HUES48 (cell line): ENCODE measurements around the gene IDH3G.

ENCODE experiments used
- H3K27ac ChIP-seq: one replicate; pipeline ENCODE4 v1.7.0; 2013; ENCODE audit warnings: low read depth, low read length, inconsistent platforms
- H3K27me3 ChIP-seq: 2 replicates; pipeline ENCODE4 v1.6.1; 2013; ENCODE audit warnings: mild to moderate bottlenecking, low read length; ENCODE audit not compliant: control insufficient read depth, insufficient read depth
- H3K36me3 ChIP-seq: 2 replicates; pipeline ENCODE4 v1.6.1; 2013; ENCODE audit warnings: low read length; ENCODE audit not compliant: control insufficient read depth, insufficient read depth
- H3K4me1 ChIP-seq: 2 replicates; pipeline ENCODE4 v1.6.1; 2013; ENCODE audit warnings: mild to moderate bottlenecking, low read length; ENCODE audit not compliant: control insufficient read depth, insufficient read depth
- H3K4me3 ChIP-seq: 2 replicates; pipeline ENCODE4 v1.5.1; 2013; ENCODE audit warnings: mild to moderate bottlenecking, low read depth, low read length
- H3K9ac ChIP-seq: 2 replicates; pipeline ENCODE4 v1.6.1; 2013; ENCODE audit warnings: mild to moderate bottlenecking, low read depth, low read length, moderate library complexity
- H3K9me3 ChIP-seq: 2 replicates; pipeline ENCODE4 v1.6.1; 2013; ENCODE audit warnings: low read length; ENCODE audit not compliant: control insufficient read depth, insufficient read depth

Gene IDH3G

GRCh38 chrX:153736871-153737441 lies 57.2 kb downstream of the IDH3G start:
- Histone ChIP-seq H3K4me3 (no peak overlapping the region), H3K36me3 (no peaks in the 10 kb centered on the region), H3K9ac (no peak overlapping the region), H3K27ac (no peak overlapping the region), H3K9me3 (peaks cover 36% of the 10 kb centered on the region), H3K4me1 (no peaks in the 10 kb centered on the region), H3K27me3 (no peaks in the 10 kb centered on the region)

- no peaks in the 10 kb centered on the region for H3K36me3 ChIP-seq
- H3K9me3 ChIP-seq, result peaks cover 33% of the 10 kb centered on the region
- H3K27me3 ChIP-seq, result no peaks in the 10 kb centered on the region
- no peaks in the 10 kb centered on the region for H3K4me1 ChIP-seq
- no peak overlapping the region for H3K27ac ChIP-seq
- H3K4me3 ChIP-seq, result no peak overlapping the region
- no peak overlapping the region for H3K9ac ChIP-seq
Observed at GRCh38 chrX:153736071-153736820, 57.9 kb downstream of the IDH3G start.
